HG03196 (cell line): ENCODE data around the gene RAP1B.

Source experiments
- ATAC-seq: cut with Tn5 transposase; IDR thresholded peaks from one replicate; pipeline ENCODE4 v1.9.1; 2021; ENCODE audit not compliant: unreplicated experiment

Gene RAP1B

GRCh38 chr12:68695454-68695853, 84.8 kb downstream of the RAP1B start:
- ATAC-seq: no peak

GRCh38 chr12:68699486-68699885, 88.8 kb downstream of the RAP1B start:
- ATAC-seq: no peak
